ENCODE measurements around the gene C4orf54.

C4orf54 gene

DNA sequence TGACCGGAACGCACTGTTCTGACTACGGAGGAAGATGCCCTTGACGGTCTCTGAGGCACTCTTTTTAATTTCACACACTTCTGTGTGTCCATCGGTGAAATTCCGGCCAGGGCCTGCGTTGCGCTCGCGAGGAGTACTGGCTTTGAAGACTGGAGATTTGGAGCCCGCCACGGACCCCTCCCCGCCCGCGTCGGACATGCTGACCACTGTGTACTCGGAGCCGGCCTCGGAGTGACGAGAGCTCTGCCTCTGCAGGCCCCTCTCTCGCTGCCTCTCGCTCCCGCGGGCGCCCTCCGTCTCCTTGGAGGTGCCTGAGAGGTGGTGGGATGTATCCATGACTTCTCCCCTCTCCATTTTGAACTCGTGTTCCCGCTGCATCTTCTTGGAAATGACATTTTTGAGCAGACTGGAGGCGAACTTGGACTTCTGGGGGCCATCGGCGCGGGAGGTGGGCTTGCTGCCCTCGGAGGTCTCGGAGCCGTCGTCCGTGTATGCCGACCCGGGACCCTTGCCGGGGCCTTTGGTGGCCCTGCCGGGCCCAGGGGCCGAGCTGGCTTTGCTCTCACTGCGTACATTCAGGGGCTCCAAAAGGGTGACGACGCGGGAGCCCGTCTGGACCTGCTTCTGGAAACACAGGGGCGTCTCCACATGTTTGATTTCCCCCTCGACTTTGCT lies 5.7 kb downstream of the C4orf54 start:
- DNase-seq = no peak

- no peak for DNase-seq
Measured at GRCh38 chr4:99651016-99651769, 6.4 kb downstream of the C4orf54 start.

DNA sequence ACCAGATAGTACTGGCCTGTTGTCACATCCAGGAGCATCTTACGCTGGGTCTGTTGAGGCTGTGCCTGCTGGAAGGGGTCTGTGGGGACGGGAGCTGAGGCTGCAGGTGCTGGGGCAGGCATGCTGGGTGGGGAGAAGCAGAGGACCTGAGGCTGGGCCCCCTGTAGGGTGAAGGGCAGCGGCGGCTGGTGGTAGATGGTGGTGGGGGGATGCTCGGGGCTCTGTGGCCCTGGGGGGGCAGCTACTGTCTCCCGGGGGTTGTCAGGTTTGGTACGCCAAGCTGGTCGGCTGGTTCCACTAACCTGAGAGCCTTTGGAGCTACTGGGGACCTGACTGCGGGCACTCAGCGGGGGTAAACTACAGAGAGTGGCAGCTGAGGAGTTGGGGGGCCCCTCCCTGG lies 7.8 kb downstream of the C4orf54 start:
- no peak for DNase-seq

GRCh38 chr4:99649208-99649607 lies 8.4 kb downstream of the C4orf54 start:
- DNase-seq = no peak

DNA sequence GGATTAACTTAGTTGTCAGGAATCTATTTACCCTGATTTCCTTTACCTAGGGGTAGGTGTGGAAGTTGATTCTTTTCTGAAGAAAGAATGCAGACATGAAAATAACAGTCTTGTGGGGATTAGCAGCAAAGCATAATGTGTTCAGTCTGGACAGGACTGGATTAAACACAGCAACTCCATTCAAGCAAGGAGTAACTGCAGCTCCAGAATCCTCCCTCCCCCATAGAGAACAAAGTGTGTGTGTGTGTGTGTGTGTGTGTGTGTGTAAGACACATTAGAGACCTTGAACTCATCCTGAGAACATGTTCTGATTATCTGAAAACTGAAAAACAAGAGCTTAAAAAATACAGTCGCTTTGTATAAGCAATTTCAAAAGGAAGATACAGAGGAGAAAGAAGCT lies 9.3 kb downstream of the C4orf54 start:
- DNase-seq = no peak

DNA sequence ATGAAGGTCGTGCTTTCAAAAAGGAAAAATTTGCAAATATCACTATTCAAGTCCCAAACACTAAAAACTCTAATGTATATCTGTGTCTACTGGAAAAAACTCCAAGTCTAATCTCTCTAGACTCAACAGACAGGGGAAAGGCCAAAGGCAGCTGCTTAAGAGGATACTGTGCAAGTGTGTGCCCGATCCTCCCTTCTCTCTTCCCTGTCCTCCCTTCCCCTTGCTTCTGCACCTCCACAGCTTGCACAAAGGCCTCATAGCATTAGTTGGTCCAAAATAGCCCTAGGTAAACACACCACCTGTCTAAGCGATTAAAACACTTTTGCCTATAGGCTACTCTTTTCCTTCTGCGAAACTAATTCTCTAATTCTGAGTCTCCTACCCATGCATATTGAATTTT lies 10.6 kb downstream of the C4orf54 start:
- DNase-seq = no peak

GRCh38 chr4:99645638-99646037 lies 12.0 kb downstream of the C4orf54 start:
- DNase-seq = no peak

- DNase-seq = no peak
Measured at GRCh38 chr4:99645036-99645435, 12.6 kb downstream of the C4orf54 start.

DNA sequence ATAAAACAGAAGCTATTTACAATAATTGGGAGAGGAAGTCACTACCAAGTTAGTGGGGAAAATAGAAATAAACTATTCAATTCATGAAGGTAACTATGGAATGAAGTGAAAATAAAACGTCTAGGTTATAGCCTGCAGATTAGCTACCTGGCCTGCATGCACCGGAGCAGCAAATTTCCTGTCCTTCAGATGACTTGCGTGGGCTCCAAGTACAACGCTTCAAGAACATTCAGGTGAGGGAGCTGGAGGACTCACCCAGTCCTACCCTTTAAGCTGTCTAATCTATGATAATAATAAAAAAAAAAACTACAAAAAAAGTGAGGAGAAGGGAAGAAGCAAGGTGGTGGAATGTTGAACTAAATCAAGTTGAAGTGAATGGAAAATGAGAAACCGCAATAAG lies 13.2 kb downstream of the C4orf54 start:
- no peak for DNase-seq

GRCh38 chr4:99642725-99643489 lies 14.7 kb downstream of the C4orf54 start:
- no peak for DNase-seq

DNA sequence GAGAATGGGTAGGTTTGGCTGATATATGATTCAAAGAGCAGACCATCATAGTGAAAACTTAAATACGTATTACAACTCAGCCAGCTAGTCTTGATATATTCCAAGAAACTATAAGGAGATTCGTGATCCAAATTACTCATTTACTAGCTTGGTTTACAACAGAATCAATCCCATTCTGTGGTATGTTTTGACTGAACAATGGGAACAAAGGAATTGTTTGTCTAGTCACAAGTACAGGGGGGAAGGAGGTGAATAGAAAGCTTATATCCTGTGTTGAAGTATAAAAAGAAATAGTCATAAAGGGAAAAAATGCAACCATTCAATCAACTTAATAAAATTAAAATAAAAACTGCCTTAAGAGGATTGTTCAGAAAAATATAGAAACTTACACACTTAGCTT lies 17.0 kb downstream of the C4orf54 start:
- DNase-seq = no peak

DNA sequence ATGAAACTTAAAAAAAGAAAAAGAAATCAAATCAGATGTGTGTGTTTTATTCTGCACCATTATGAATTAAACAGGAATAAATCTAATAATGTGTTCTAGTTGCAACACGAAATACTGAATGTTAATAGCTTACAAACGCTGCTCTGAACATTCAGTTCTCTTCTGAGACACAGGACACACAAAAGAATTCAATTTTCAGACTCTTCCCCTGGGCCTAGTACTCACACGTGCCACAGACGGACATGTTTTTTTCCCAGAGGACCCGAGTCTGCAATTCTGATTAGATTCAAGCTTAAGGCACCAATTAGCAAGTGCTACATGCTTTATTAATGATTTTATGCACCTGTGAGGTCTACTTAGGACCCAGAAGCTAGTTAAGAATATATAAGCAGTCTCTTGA lies 20.5 kb downstream of the C4orf54 start:
- DNase-seq = no peak

DNA sequence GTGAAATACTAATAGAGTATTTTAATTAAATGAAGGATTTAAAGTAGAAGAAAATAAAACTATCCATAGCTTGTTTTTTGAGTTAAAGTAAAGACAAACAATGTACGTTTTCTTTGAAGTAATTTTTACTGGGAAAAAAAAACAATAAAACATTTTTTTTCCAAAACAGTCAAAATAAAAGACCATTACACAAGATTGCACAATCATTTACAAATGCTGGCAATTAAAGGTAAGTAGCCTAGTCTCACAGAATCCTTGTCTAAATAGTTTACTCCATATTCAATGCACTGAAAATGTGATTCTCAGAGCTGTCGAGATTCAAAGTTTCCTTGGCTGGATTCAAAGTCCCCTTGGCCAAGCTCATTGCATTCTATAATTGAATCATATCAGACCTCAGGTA lies 21.2 kb downstream of the C4orf54 start:
- no peak for DNase-seq

- no peak for DNase-seq
Measured at GRCh38 chr4:99635601-99636000, 22.0 kb downstream of the C4orf54 start.

DNA sequence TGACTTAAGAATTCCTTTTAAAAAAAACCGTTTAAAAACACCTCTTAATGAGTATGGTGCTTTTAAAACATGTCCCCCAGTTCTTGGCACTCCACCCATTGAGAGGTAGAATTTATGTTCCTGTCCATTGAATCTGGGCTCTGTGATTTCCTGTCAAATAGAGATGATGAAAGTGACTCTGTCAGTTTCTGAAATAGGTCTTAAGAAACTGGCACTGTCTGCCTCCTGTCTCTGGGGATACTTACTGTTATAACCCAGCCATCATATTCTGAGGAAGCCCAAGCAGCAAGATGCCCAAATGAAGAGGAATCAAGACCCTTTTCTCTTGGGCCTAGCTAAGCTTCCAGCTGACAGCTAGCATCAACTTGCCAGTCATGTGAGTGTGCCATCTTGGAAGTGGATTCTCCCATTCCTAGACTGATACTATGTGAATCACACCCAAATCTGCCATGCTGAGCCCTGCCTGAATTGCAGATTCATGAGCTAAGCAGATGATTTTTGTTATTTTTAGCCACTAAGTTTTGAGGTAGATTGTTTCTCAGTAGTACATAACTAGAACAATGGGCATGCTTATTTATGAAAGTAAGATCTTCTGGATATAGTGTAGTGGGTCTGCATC lies 22.8 kb downstream of the C4orf54 start:
- no peak for DNase-seq

DNA sequence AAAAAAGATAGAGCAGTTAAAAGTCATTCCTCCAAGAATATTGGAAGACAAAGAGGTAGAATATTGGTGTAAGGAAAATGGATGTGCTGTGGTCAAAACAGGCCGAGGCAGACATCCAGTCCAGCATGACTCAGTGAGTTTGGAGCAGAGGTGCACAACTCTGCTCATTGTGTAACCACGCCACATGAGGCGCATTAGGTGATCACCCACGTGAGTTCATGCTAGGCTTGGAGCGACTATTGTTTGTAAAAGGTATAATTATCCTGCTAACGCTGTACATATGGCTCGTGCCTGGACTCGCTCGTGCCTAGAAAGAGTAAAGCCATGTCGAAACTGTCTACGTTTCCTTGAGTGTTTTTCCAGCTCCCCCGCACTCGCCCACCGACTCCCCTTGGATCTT lies 23.9 kb downstream of the C4orf54 start:
- DNase-seq = no peak

- no peak for DNase-seq
Measured at GRCh38 chr4:99630857-99631360, 26.7 kb downstream of the C4orf54 start.

GRCh38 chr4:99629962-99630554 lies 27.6 kb downstream of the C4orf54 start:
- DNase-seq = no peak

GRCh38 chr4:99628040-99628439 lies 29.6 kb downstream of the C4orf54 start:
- no peak for DNase-seq

GRCh38 chr4:99625369-99625768 lies 32.3 kb downstream of the C4orf54 start:
- DNase-seq = no peak

DNA sequence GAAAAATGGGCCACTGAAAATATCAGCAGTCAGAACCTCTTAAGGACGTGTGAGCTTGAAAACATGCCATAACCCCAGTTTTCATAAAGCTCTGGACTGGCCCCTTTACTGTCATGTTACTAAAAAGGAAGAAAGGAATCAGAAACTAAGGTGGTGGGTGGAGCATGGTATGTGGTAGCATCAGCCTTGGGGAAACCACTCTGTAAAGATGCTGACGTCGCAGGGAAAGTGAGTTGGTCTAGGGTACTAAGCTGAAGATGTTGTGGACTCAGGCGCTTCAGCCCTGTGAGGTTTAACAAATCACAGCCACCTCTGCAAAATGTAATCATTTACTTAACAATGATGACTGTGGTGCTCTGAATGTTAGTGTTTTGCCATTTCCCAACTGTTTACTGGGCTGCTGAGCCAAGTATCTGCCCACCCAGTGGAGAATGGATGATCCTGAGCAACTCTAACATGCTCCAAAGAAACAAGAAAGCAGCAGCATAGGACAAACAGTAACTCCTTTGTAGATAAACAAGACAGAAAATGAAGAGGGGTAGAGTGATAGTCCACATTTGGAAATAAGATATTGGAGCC lies 33.4 kb downstream of the C4orf54 start:
- DNase-seq = no peak

GRCh38 chr4:99622341-99622740 lies 35.3 kb downstream of the C4orf54 start:
- DNase-seq = no peak

GRCh38 chr4:99617374-99617773 lies 40.3 kb downstream of the C4orf54 start:
- no peak for DNase-seq
